Measurements from ENCODE around the gene FAM131A. TPM values are rescaled to one million over a fixed set of nuclear protein-coding genes. Genes with fewer than 3 reads are reported as not detected.
"Not testable (repeated sequence)": the region's sequence is repeated elsewhere in the genome, so short reads cannot be mapped to it uniquely, and the experiment has no call there.

The FAM131A gene
- total RNA-seq, 4 donors from 2014 or later: 13.2 to 42.6 (median 36.8) TPM

GRCh38 chr3:184337981-184338380 lies 581 bp downstream of the FAM131A start:
- DNase-seq: no peak
- TF ChIP-seq POLR2A (IDR thresholded peaks at IDR 0.05): no peak
- TF ChIP-seq CTCF (IDR thresholded peaks at IDR 0.05): no peak
- Histone ChIP-seq H3K9me3 (no peaks in the 10 kb centered on the region), H3K27ac (peak overlapping the region; percentile 96 to 100), H3K4me3 (peak overlapping the region; percentile 5 to 25), H3K36me3 (no peaks in the 10 kb centered on the region), H3K4me1 (peaks cover 6 to 10% of the 10 kb centered on the region in 2 donors), H3K27me3 (no peaks in the 10 kb centered on the region)
- intact Hi-C loops (cut with DNase I; ENCODE audit: low total_unique reads): no loop called here

GRCh38 chr3:184338511-184338945 lies 1.1 kb downstream of the FAM131A start:
- peak; percentile 90 to 96 for DNase-seq
- H3K9me3 ChIP-seq: no peaks in the 10 kb centered on the region
- no peaks in the 10 kb centered on the region for H3K27me3 ChIP-seq
- TF ChIP-seq CTCF (IDR thresholded peaks at IDR 0.05) (peak in 2 of 4 experiments; percentile 5 to 25), POLR2A (IDR thresholded peaks at IDR 0.05) (peak; percentile 5 to 44)
- intact Hi-C loops (cut with DNase I; ENCODE audit: low total_unique reads): no loop called here
- peak overlapping the region; percentile 8 to 25 for H3K4me3 ChIP-seq
- peak overlapping the region; percentile 96 to 100 for H3K27ac ChIP-seq
- no peaks in the 10 kb centered on the region for H3K36me3 ChIP-seq
- peaks cover 6 to 10% of the 10 kb centered on the region in 2 donors for H3K4me1 ChIP-seq

- Histone ChIP-seq H3K36me3 (no peaks in the 10 kb centered on the region), H3K9me3 (no peaks in the 10 kb centered on the region), H3K27ac (peak overlapping the region; percentile 96 to 100), H3K4me3 (peak overlapping the region; percentile 8 to 25), H3K27me3 (no peaks in the 10 kb centered on the region), H3K4me1 (peaks cover 6 to 10% of the 10 kb centered on the region in 2 donors)
- DNase-seq: peak in 1 of 2 donors; percentile 34
- TF ChIP-seq POLR2A (IDR thresholded peaks at IDR 0.05) (no peak), CTCF (IDR thresholded peaks at IDR 0.05) (no peak)
- intact Hi-C loops (cut with DNase I; ENCODE audit: low total_unique reads): no loop called here
These were observed 1.6 kb downstream of the FAM131A start for GRCh38 chr3:184339001-184339400.

DNA sequence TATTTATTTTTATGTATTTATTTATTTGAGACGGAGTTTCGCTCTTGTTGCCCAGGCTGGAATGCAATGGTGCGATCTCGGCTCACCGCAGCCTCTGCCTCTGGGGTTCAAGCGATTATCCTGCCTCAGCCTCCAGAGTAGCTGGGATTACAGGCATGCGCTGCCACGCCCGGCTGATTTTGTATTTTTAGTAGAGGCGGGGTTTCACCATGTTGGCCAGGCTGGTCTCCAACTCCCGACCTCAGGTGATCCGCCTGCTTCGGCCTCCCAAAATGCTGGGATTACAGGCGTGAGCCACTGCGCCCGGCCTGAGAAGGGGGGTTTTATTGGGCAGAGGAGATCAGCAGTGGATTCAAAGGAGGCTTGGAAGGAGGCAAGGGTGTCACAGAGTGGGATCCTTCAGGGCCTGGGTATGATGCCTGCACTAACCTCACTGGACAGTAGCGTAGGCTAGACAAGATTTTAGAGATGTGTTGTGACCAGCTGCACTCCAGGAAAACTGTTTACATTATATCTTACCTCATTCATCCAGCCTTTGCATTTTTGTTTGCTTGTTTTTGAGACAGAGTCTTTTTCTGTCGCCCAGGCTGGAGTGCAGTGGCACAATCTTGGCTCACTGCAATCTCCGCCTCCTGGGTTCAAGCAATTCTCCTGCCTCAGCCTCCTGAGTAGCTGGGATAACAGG lies 2.2 kb downstream of the FAM131A start:
- Histone ChIP-seq H3K27ac (peak overlapping the region; percentile 96 to 100), H3K4me1 (peaks cover 6 to 10% of the 10 kb centered on the region in 2 donors)
- H3K9me3 ChIP-seq; H3K36me3 ChIP-seq; H3K4me3 ChIP-seq; intact Hi-C loops (cut with DNase I; ENCODE audit: low total_unique reads); H3K27me3 ChIP-seq; DNase-seq: not testable (repeated sequence)

GRCh38 chr3:184341925-184342324 lies 4.5 kb downstream of the FAM131A start:
- TF ChIP-seq POLR2A (IDR thresholded peaks at IDR 0.05): no peak
- no peak for TF ChIP-seq CTCF (IDR thresholded peaks at IDR 0.05)
- no peaks in the 10 kb centered on the region for H3K36me3 ChIP-seq
- no peak for DNase-seq
- intact Hi-C loops (cut with DNase I; ENCODE audit: low total_unique reads): no loop called here
- H3K27me3 ChIP-seq: no peaks in the 10 kb centered on the region
- H3K4me1 ChIP-seq: peaks cover 6 to 10% of the 10 kb centered on the region in 2 donors
- no peak overlapping the region for H3K4me3 ChIP-seq
- no peak overlapping the region for H3K27ac ChIP-seq
- no peaks in the 10 kb centered on the region for H3K9me3 ChIP-seq
